Measurements from ENCODE around the gene CCNA2.

Gene CCNA2

GRCh38 chr4:121778991-121779628 is 44.6 kb downstream of the CCNA2 start:
- no peak for TF ChIP-seq EZH2phosphoT487 (conservative IDR thresholded peaks at IDR 0.05; ENCODE audit: low read length)
- TF ChIP-seq CTCF (IDR thresholded peaks at IDR 0.05; ENCODE audit: insufficient read depth, low read length, poor library complexity, severe bottlenecking) = no peak
- no peaks in the 10 kb centered on the region for H3K79me2 ChIP-seq (ENCODE audit: insufficient read depth, low read length)
- H3K36me3 ChIP-seq (ENCODE audit: low read length) = no peaks in the 10 kb centered on the region
- no peak overlapping the region for H3K9ac ChIP-seq (ENCODE audit: low read length)
- no peaks in the 10 kb centered on the region for H3F3A ChIP-seq (ENCODE audit: insufficient read depth)
- H3K27me3 ChIP-seq (ENCODE audit: low read length) = no peaks in the 10 kb centered on the region
- H4K20me1 ChIP-seq (ENCODE audit: low read depth, low read length) = no peaks in the 10 kb centered on the region
- no peak overlapping the region for H3K4me2 ChIP-seq (ENCODE audit: low read depth, low read length, poor library complexity, severe bottlenecking)
- no peaks in the 10 kb centered on the region for H3K9me3 ChIP-seq (ENCODE audit: insufficient read depth, low read length)
- H3K4me3 ChIP-seq (ENCODE audit: insufficient read depth, low read length, poor library complexity, severe bottlenecking) = no peak overlapping the region
- no peaks in the 10 kb centered on the region for H3K9me2 ChIP-seq (replicated peaks; ENCODE audit: insufficient read depth, low read length)
- H3K27ac ChIP-seq (ENCODE audit: low read depth, low read length) = no peak overlapping the region
- H2AFZ ChIP-seq (ENCODE audit: low read depth, low read length, severe bottlenecking) = no peak overlapping the region

GRCh38 chr4:121777625-121778024 is 46.1 kb downstream of the CCNA2 start:
- Histone ChIP-seq H3K27me3 (ENCODE audit: low read length) (no peaks in the 10 kb centered on the region), H3F3A (ENCODE audit: insufficient read depth) (no peaks in the 10 kb centered on the region), H3K4me2 (ENCODE audit: low read depth, low read length, poor library complexity, severe bottlenecking) (no peak overlapping the region), H3K27ac (ENCODE audit: low read depth, low read length) (no peak overlapping the region), H3K36me3 (ENCODE audit: low read length) (no peaks in the 10 kb centered on the region), H2AFZ (ENCODE audit: low read depth, low read length, severe bottlenecking) (no peak overlapping the region), H3K4me3 (ENCODE audit: insufficient read depth, low read length, poor library complexity, severe bottlenecking) (no peak overlapping the region), H4K20me1 (ENCODE audit: low read depth, low read length) (no peaks in the 10 kb centered on the region), H3K9me3 (ENCODE audit: insufficient read depth, low read length) (no peaks in the 10 kb centered on the region), H3K79me2 (ENCODE audit: insufficient read depth, low read length) (no peaks in the 10 kb centered on the region), H3K9ac (ENCODE audit: low read length) (no peak overlapping the region), H3K9me2 (replicated peaks; ENCODE audit: insufficient read depth, low read length) (no peaks in the 10 kb centered on the region)
- no peak for TF ChIP-seq EZH2phosphoT487 (conservative IDR thresholded peaks at IDR 0.05; ENCODE audit: low read length)
- TF ChIP-seq CTCF (IDR thresholded peaks at IDR 0.05; ENCODE audit: insufficient read depth, low read length, poor library complexity, severe bottlenecking) = no peak

- Histone ChIP-seq H3K4me2 (ENCODE audit: low read depth, low read length, poor library complexity, severe bottlenecking) (no peak overlapping the region), H3K9ac (ENCODE audit: low read length) (no peak overlapping the region), H3K27ac (ENCODE audit: low read depth, low read length) (no peak overlapping the region), H3K9me2 (replicated peaks; ENCODE audit: insufficient read depth, low read length) (no peaks in the 10 kb centered on the region), H3K4me3 (ENCODE audit: insufficient read depth, low read length, poor library complexity, severe bottlenecking) (no peak overlapping the region), H3F3A (ENCODE audit: insufficient read depth) (no peaks in the 10 kb centered on the region), H2AFZ (ENCODE audit: low read depth, low read length, severe bottlenecking) (no peak overlapping the region), H3K36me3 (ENCODE audit: low read length) (no peaks in the 10 kb centered on the region), H3K79me2 (ENCODE audit: insufficient read depth, low read length) (no peaks in the 10 kb centered on the region), H3K27me3 (ENCODE audit: low read length) (no peaks in the 10 kb centered on the region), H3K9me3 (ENCODE audit: insufficient read depth, low read length) (no peaks in the 10 kb centered on the region), H4K20me1 (ENCODE audit: low read depth, low read length) (no peaks in the 10 kb centered on the region)
- TF ChIP-seq EZH2phosphoT487 (conservative IDR thresholded peaks at IDR 0.05; ENCODE audit: low read length) = no peak
Measured at GRCh38 chr4:121776610-121777401, 46.9 kb downstream of the CCNA2 start.

GRCh38 chr4:121773883-121774282 is 49.8 kb downstream of the CCNA2 start:
- Histone ChIP-seq H3K36me3 (ENCODE audit: low read length) (no peaks in the 10 kb centered on the region), H3K9ac (ENCODE audit: low read length) (no peak overlapping the region), H3K9me3 (ENCODE audit: insufficient read depth, low read length) (no peaks in the 10 kb centered on the region), H3K4me3 (ENCODE audit: insufficient read depth, low read length, poor library complexity, severe bottlenecking) (no peak overlapping the region), H3F3A (ENCODE audit: insufficient read depth) (no peaks in the 10 kb centered on the region), H4K20me1 (ENCODE audit: low read depth, low read length) (no peaks in the 10 kb centered on the region), H3K27me3 (ENCODE audit: low read length) (no peaks in the 10 kb centered on the region), H3K27ac (ENCODE audit: low read depth, low read length) (no peak overlapping the region), H2AFZ (ENCODE audit: low read depth, low read length, severe bottlenecking) (no peak overlapping the region), H3K9me2 (replicated peaks; ENCODE audit: insufficient read depth, low read length) (no peaks in the 10 kb centered on the region), H3K4me2 (ENCODE audit: low read depth, low read length, poor library complexity, severe bottlenecking) (no peak overlapping the region), H3K79me2 (ENCODE audit: insufficient read depth, low read length) (no peaks in the 10 kb centered on the region)
- TF ChIP-seq CTCF (IDR thresholded peaks at IDR 0.05; ENCODE audit: insufficient read depth, low read length, poor library complexity, severe bottlenecking) (no peak), EZH2phosphoT487 (conservative IDR thresholded peaks at IDR 0.05; ENCODE audit: low read length) (no peak)
